ENCODE data around the gene PTPRG.

PTPRG gene

GRCh38 chr3:62122819-62123218 is 561.4 kb downstream of the PTPRG start:
- no peak for DNase-seq
- Histone ChIP-seq H3K36me3 (replicated peaks) (no peaks in the 10 kb centered on the region), H3K4me3 (ENCODE audit: low read depth, low read length) (no peak overlapping the region), H3K27me3 (replicated peaks) (no peaks in the 10 kb centered on the region), H3K27ac (no peak overlapping the region)
- TF ChIP-seq, protein P1, sequence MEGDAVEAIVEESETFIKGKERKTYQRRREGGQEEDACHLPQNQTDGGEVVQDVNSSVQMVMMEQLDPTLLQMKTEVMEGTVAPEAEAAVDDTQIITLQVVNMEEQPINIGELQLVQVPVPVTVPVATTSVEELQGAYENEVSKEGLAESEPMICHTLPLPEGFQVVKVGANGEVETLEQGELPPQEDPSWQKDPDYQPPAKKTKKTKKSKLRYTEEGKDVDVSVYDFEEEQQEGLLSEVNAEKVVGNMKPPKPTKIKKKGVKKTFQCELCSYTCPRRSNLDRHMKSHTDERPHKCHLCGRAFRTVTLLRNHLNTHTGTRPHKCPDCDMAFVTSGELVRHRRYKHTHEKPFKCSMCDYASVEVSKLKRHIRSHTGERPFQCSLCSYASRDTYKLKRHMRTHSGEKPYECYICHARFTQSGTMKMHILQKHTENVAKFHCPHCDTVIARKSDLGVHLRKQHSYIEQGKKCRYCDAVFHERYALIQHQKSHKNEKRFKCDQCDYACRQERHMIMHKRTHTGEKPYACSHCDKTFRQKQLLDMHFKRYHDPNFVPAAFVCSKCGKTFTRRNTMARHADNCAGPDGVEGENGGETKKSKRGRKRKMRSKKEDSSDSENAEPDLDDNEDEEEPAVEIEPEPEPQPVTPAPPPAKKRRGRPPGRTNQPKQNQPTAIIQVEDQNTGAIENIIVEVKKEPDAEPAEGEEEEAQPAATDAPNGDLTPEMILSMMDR (IDR thresholded peaks at IDR 0.05; ENCODE audit: low read depth, low read length, missing control alignments) = no peak
- in situ Hi-C loops (cut with HindIII; ENCODE audit: low pct_ligation_motif_present, low sequenced_read_pairs) = no loop called here

DNA sequence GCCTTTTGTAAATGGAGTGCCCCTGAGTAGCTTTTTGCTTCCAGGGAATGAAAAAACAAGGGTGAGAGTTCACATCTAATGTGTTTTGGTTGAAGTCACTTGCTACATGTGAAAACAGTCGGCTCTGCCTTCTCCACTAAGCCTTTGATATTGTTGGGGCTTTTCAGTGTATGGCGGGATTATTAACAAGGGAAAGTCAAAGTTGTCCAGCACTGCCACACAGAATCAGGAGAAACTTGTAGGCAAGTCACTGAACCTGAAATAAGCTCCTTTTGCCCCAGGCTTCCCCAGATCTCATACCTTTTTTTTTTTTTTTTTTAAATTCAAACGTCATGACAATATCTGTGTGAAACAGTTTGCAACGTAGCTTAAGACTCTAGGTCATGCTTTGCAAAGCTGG is 564.0 kb downstream of the PTPRG start:
- H3K27me3 ChIP-seq (replicated peaks) = no peaks in the 10 kb centered on the region
- no peak for DNase-seq
- H3K36me3 ChIP-seq (replicated peaks) = no peaks in the 10 kb centered on the region
- H3K27ac ChIP-seq = no peak overlapping the region
- in situ Hi-C loops (cut with HindIII; ENCODE audit: low pct_ligation_motif_present, low sequenced_read_pairs) = loop anchor here (25.0 kb wide), 1 partner anchor 263 kb away; no protein-coding TSS in a partner anchor
- TF ChIP-seq, protein P1 (IDR thresholded peaks at IDR 0.05; ENCODE audit: low read depth, low read length, missing control alignments) = no peak
- H3K4me3 ChIP-seq (ENCODE audit: low read depth, low read length) = no peak overlapping the region

GRCh38 chr3:62127116-62127515 is 565.7 kb downstream of the PTPRG start:
- in situ Hi-C loops (cut with HindIII; ENCODE audit: low pct_ligation_motif_present, low sequenced_read_pairs) = loop anchor here (25.0 kb wide), 1 partner anchor 265 kb away; no protein-coding TSS in a partner anchor
- Histone ChIP-seq H3K4me3 (ENCODE audit: low read depth, low read length) (no peak overlapping the region), H3K27me3 (replicated peaks) (no peaks in the 10 kb centered on the region), H3K27ac (no peak overlapping the region), H3K36me3 (replicated peaks) (no peaks in the 10 kb centered on the region)
- DNase-seq = no peak
- TF ChIP-seq, protein P1 (IDR thresholded peaks at IDR 0.05; ENCODE audit: low read depth, low read length, missing control alignments) = no peak

- TF ChIP-seq, protein P1 (IDR thresholded peaks at IDR 0.05; ENCODE audit: low read depth, low read length, missing control alignments) = no peak
- Histone ChIP-seq H3K27ac (no peak overlapping the region), H3K36me3 (replicated peaks) (no peaks in the 10 kb centered on the region), H3K27me3 (replicated peaks) (no peaks in the 10 kb centered on the region), H3K4me3 (ENCODE audit: low read depth, low read length) (no peak overlapping the region)
- DNase-seq = no peak
- in situ Hi-C loops (cut with HindIII; ENCODE audit: low pct_ligation_motif_present, low sequenced_read_pairs) = loop anchor here (25.0 kb wide), 1 partner anchor 266 kb away; no protein-coding TSS in a partner anchor
These were observed 566.7 kb downstream of the PTPRG start for GRCh38 chr3:62128051-62128450.

DNA sequence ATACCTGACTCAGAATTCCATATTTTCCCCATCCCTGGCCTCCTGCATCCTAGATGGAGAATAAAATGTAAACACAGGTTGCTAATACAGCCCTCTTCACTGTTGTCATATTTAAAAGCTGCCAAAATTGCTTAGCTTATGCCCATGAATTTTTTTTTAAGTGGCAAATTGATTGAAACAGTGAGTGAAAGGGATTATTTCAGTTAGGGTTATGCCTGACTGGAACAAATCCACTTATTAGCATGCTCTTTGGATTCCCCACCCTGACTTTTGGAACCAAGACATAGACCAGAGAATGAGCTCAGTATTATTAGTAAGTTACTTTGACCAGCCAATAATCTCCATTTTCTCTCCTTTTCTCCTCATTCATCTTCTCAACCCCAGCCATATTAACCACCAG is 567.3 kb downstream of the PTPRG start:
- no peaks in the 10 kb centered on the region for H3K36me3 ChIP-seq (replicated peaks)
- in situ Hi-C loops (cut with HindIII; ENCODE audit: low pct_ligation_motif_present, low sequenced_read_pairs) = loop anchor here (25.0 kb wide), 1 partner anchor 266 kb away; no protein-coding TSS in a partner anchor
- no peaks in the 10 kb centered on the region for H3K27me3 ChIP-seq (replicated peaks)
- TF ChIP-seq, protein P1 (IDR thresholded peaks at IDR 0.05; ENCODE audit: low read depth, low read length, missing control alignments) = no peak
- no peak overlapping the region for H3K4me3 ChIP-seq (ENCODE audit: low read depth, low read length)
- no peak for DNase-seq
- no peak overlapping the region for H3K27ac ChIP-seq

DNA sequence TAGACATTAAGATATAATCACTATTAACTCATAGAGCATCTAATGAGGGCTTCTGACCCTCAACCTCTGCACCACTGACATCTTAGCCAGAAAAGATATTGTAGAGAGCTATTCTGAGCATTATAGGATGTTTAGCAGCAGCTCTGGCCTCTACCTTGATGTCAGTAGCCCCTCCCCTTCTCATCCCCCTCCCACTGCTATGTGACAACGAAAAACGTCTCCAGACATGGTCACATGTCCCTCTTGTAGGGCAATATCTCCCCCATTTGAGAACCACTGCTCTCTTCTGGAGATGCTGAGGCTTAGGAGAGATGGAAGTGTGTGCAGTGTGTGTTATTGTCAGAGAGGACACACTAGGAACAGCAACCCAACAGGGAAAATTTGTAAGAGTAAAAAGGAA is 569.7 kb downstream of the PTPRG start:
- in situ Hi-C loops (cut with HindIII; ENCODE audit: low pct_ligation_motif_present, low sequenced_read_pairs) = loop anchor here (25.0 kb wide), 1 partner anchor 269 kb away; no protein-coding TSS in a partner anchor
- Histone ChIP-seq H3K4me3 (ENCODE audit: low read depth, low read length) (no peak overlapping the region), H3K27me3 (replicated peaks) (no peaks in the 10 kb centered on the region), H3K36me3 (replicated peaks) (no peaks in the 10 kb centered on the region), H3K27ac (no peak overlapping the region)
- DNase-seq = no peak
- TF ChIP-seq, protein P1 (IDR thresholded peaks at IDR 0.05; ENCODE audit: low read depth, low read length, missing control alignments) = no peak

Measured in brain microvascular endothelial cell (primary cell).